GM23338 (cell line): ENCODE data around the gene RBM23. TPM values are rescaled to one million over a fixed set of nuclear protein-coding genes. Genes with fewer than 3 reads are reported as not detected.

ENCODE experiments used
- ATAC-seq: fragments of 200-7000 bp; cut with Tn5 transposase; 3 replicates; pipeline ENCODE4 v1.9.1; 2020
- DNase-seq: peaks from one replicate; pipeline ENCODE4 v3.0.0-alpha.2; 2015; ENCODE audit warnings: low spot score
- H2AFZ ChIP-seq: fragments of 200-600 bp; sonication (generic); 2 replicates; pipeline ENCODE4 v1.8.0; 2016; ENCODE audit warnings: antibody characterized with exemption, mild to moderate bottlenecking, moderate library complexity
- H3F3A ChIP-seq: fragments of 200-600 bp; sonication (generic); replicated peaks from 2 replicates; pipeline ENCODE4 v1.8.0; 2017; ENCODE audit warnings: antibody characterized with exemption, mixed run types, low read depth
- H3K27ac ChIP-seq: fragments of 200-600 bp; sonication (generic); 2 replicates; pipeline ENCODE4 v1.6.1; 2016; ENCODE audit warnings: low read depth
- H3K27me3 ChIP-seq: fragments of 200-600 bp; sonication (generic); 2 replicates; pipeline ENCODE4 v1.8.0; 2016; ENCODE audit warnings: mild to moderate bottlenecking, mixed run types, moderate library complexity; ENCODE audit not compliant: insufficient read depth
- H3K36me3 ChIP-seq: fragments of 200-600 bp; sonication (generic); 2 replicates; pipeline ENCODE4 v1.8.0; 2016; ENCODE audit warnings: mild to moderate bottlenecking; ENCODE audit not compliant: insufficient read depth
- H3K4me1 ChIP-seq: fragments of 200-600 bp; sonication (generic); 2 replicates; pipeline ENCODE4 v1.8.0; 2016; ENCODE audit warnings: mild to moderate bottlenecking, moderate library complexity; ENCODE audit not compliant: insufficient read depth
- H3K4me2 ChIP-seq: fragments of 200-600 bp; sonication (generic); 2 replicates; pipeline ENCODE4 v1.7.1; 2017; ENCODE audit warnings: mixed run types
- H3K4me3 ChIP-seq: fragments of 200-600 bp; sonication (generic); 2 replicates; pipeline ENCODE4 v1.6.1; 2016; ENCODE audit warnings: mixed run types
- H3K79me2 ChIP-seq: fragments of 200-600 bp; sonication (generic); replicated peaks from 2 replicates; pipeline ENCODE4 v1.8.0; 2017; ENCODE audit warnings: mild to moderate bottlenecking; ENCODE audit not compliant: insufficient read depth
- H3K9me2 ChIP-seq: fragments of 200-600 bp; sonication (generic); 2 replicates; pipeline ENCODE4 v1.8.0; 2017; ENCODE audit not compliant: insufficient read depth
- H4K20me1 ChIP-seq: fragments of 200-600 bp; sonication (generic); replicated peaks from 2 replicates; pipeline ENCODE4 v1.8.0; 2017; ENCODE audit warnings: mild to moderate bottlenecking; ENCODE audit not compliant: insufficient read depth
- H3K27ac Mint-ChIP-seq: 2 replicates; pipeline ENCODE4 v1.8.0; 2020; ENCODE audit warnings: inconsistent platforms, mild to moderate bottlenecking, moderate library complexity, mixed read lengths
- H3K27me3 Mint-ChIP-seq: 3 replicates; pipeline ENCODE4 v1.8.0; 2022; ENCODE audit warnings: low read depth, mild to moderate bottlenecking, moderate library complexity, mixed read lengths, inconsistent platforms; ENCODE audit not compliant: insufficient read depth, poor library complexity
- H3K36me3 Mint-ChIP-seq: 3 replicates; pipeline ENCODE4 v1.8.0; 2021; ENCODE audit warnings: low read depth, mild to moderate bottlenecking, inconsistent platforms, moderate library complexity, mixed read lengths
- H3K4me1 Mint-ChIP-seq: 3 replicates; pipeline ENCODE4 v1.8.0; 2020; ENCODE audit warnings: mild to moderate bottlenecking, inconsistent platforms, mixed read lengths
- H3K4me3 Mint-ChIP-seq: 3 replicates; pipeline ENCODE4 v1.8.0; 2021; ENCODE audit warnings: moderate library complexity, mild to moderate bottlenecking, inconsistent platforms, mixed read lengths
- H3K9me3 Mint-ChIP-seq: 3 replicates; pipeline ENCODE4 v1.8.0; 2020; ENCODE audit warnings: moderate library complexity, mild to moderate bottlenecking, inconsistent platforms, mixed read lengths
- CREB1 ChIP-seq: fragments of 250-450 bp; sonication (Bioruptor Pico); IDR thresholded peaks from 2 replicates; pipeline ENCODE4 v1.5.0; 2020; ENCODE audit warnings: low read depth, mild to moderate bottlenecking, moderate library complexity
- EZH2 ChIP-seq: fragments of 200-600 bp; sonication (generic); IDR thresholded peaks from one replicate; pipeline ENCODE4 v1.8.0; 2017; ENCODE audit warnings: antibody characterized with exemption, mild to moderate bottlenecking, low read depth; ENCODE audit not compliant: unreplicated experiment
- EZH2phosphoT487 ChIP-seq: fragments of 200-600 bp; sonication (generic); IDR thresholded peaks from one replicate; pipeline ENCODE4 v1.8.1; 2018; ENCODE audit warnings: antibody characterized with exemption; ENCODE audit not compliant: unreplicated experiment
- JUNB ChIP-seq: IDR thresholded peaks from one replicate; pipeline ENCODE4 v1.6.1; 2016; ENCODE audit warnings: antibody characterized with exemption; ENCODE audit not compliant: unreplicated experiment
- NANOG ChIP-seq: IDR thresholded peaks from 2 replicates; pipeline ENCODE4 v1.6.1; 2016; ENCODE audit warnings: antibody characterized with exemption, borderline replicate concordance
- ZNF114 ChIP-seq: fragments of 250-450 bp; sonication (Bioruptor Pico); IDR thresholded peaks from 2 replicates; pipeline ENCODE4 v1.5.0; 2020; ENCODE audit warnings: mild to moderate bottlenecking, moderate library complexity
- ZNF331 ChIP-seq: fragments of 250-450 bp; sonication (Bioruptor Pico); IDR thresholded peaks from 2 replicates; pipeline ENCODE4 v1.5.0; 2020; ENCODE audit warnings: low read depth, mild to moderate bottlenecking, moderate library complexity
- ZNF462 ChIP-seq: fragments of 250-450 bp; sonication (Bioruptor Pico); IDR thresholded peaks from 2 replicates; pipeline ENCODE4 v1.5.0; 2020; ENCODE audit warnings: mild to moderate bottlenecking, moderate library complexity
- polyA plus RNA-seq: library from polyadenylated mRNA; unstranded; fragments of >200 nt; fragmentation: Nextera tagmentation; extraction: Ambion mirVana; gene quantifications from 2 replicates; pipeline ENCODE4 v1.2.1, GENCODE V29; 2016
- total RNA-seq: library from RNA; depleted of rRNA; stranded (reverse); fragments of >200 nt; shearing (Covaris generic); gene quantifications from 2 replicates; pipeline ENCODE4 v1.2.3, GENCODE V29; 2014
- TF ChIP-seq, protein P1 (sequence below), 2 experiments: fragments of 200-600 bp in 1 of 2; sonication (generic) in 1 of 2; conservative IDR thresholded peaks; 2 replicates each; pipeline versions ENCODE4 v1.5.1 to v1.6.1; 2016 to 2017; ENCODE audit warnings: antibody characterized with exemption in 2 of 2, low read depth in 2 of 2, mild to moderate bottlenecking in 2 of 2, moderate library complexity in 1 of 2
- TF ChIP-seq, protein P2 (sequence below): IDR thresholded peaks from 2 replicates; pipeline ENCODE4 v1.6.1; 2016; ENCODE audit warnings: antibody characterized with exemption

Gene RBM23
- total and polyA plus RNA-seq, 2 experiments from 2014 or later = 14.4 to 52.8 TPM

DNA sequence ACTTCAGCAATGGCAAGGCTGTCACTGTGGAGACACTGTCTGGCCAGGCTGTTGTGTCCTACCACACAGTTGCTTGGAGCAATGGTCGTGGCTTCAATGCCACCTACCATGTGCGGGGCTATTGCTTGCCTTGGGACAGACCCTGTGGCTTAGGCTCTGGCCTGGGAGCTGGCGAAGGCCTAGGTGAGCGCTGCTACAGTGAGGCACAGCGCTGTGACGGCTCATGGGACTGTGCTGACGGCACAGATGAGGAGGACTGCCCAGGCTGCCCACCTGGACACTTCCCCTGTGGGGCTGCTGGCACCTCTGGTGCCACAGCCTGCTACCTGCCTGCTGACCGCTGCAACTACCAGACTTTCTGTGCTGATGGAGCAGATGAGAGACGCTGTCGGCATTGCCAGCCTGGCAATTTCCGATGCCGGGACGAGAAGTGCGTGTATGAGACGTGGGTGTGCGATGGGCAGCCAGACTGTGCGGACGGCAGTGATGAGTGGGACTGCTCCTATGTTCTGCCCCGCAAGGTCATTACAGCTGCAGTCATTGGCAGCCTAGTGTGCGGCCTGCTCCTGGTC, 43.1 kb downstream of the RBM23 start:
- no peak overlapping the region for H3K4me3 Mint-ChIP-seq
- H3K27me3 Mint-ChIP-seq = peaks cover 13% of the 10 kb centered on the region
- Histone ChIP-seq H3K27ac (no peak overlapping the region), H3K4me2 (no peak overlapping the region), H3K9me2 (no peaks in the 10 kb centered on the region), H3K4me3 (no peak overlapping the region), H3F3A (peaks cover 2% of the 10 kb centered on the region; the same call in 1 of the 2 replicates), H3K79me2 (no peaks in the 10 kb centered on the region), H4K20me1 (no peaks in the 10 kb centered on the region), H3K4me1 (peaks cover 6% of the 10 kb centered on the region), H3K27me3 (no peaks in the 10 kb centered on the region), H3K36me3 (no peaks in the 10 kb centered on the region), H2AFZ (no peak overlapping the region)
- H3K36me3 Mint-ChIP-seq = peaks cover 23% of the 10 kb centered on the region
- DNase-seq = no peak
- peaks cover 7% of the 10 kb centered on the region for H3K4me1 Mint-ChIP-seq
- no peak overlapping the region for H3K27ac Mint-ChIP-seq
- ATAC-seq = no peak
- no peak for TF ChIP-seq NANOG
- TF ChIP-seq EZH2phosphoT487 = no peak
- H3K9me3 Mint-ChIP-seq = no peaks in the 10 kb centered on the region

GRCh38 chr14:22875003-22875747, 43.8 kb downstream of the RBM23 start:
- H3K9me3 Mint-ChIP-seq = no peaks in the 10 kb centered on the region
- H3K36me3 ChIP-seq = no peaks in the 10 kb centered on the region
- no peak overlapping the region for H3K27ac Mint-ChIP-seq
- no peak for ATAC-seq
- H3K79me2 ChIP-seq = no peaks in the 10 kb centered on the region
- no peaks in the 10 kb centered on the region for H3K9me2 ChIP-seq
- no peak for DNase-seq
- no peaks in the 10 kb centered on the region for H3K27me3 ChIP-seq
- H3F3A ChIP-seq = peaks cover 7% of the 10 kb centered on the region; the same call in 1 of the 2 replicates
- peaks cover 13% of the 10 kb centered on the region for H3K4me1 Mint-ChIP-seq
- H2AFZ ChIP-seq = no peak overlapping the region
- no peak overlapping the region for H3K4me2 ChIP-seq
- peaks cover 23% of the 10 kb centered on the region for H3K36me3 Mint-ChIP-seq
- no peaks in the 10 kb centered on the region for H4K20me1 ChIP-seq
- H3K27ac ChIP-seq = no peak overlapping the region
- H3K4me3 ChIP-seq = no peak overlapping the region
- H3K4me3 Mint-ChIP-seq = no peak overlapping the region
- peaks cover 13% of the 10 kb centered on the region for H3K4me1 ChIP-seq
- H3K27me3 Mint-ChIP-seq = peaks cover 20% of the 10 kb centered on the region
- TF ChIP-seq ZNF331 (no peak), ZNF462 (CRISPR knock-in tag) (no peak), CREB1 (no peak), EZH2 (no peak), ZNF114 (no peak), JUNB (no peak)
- TF ChIP-seq, protein P1, sequence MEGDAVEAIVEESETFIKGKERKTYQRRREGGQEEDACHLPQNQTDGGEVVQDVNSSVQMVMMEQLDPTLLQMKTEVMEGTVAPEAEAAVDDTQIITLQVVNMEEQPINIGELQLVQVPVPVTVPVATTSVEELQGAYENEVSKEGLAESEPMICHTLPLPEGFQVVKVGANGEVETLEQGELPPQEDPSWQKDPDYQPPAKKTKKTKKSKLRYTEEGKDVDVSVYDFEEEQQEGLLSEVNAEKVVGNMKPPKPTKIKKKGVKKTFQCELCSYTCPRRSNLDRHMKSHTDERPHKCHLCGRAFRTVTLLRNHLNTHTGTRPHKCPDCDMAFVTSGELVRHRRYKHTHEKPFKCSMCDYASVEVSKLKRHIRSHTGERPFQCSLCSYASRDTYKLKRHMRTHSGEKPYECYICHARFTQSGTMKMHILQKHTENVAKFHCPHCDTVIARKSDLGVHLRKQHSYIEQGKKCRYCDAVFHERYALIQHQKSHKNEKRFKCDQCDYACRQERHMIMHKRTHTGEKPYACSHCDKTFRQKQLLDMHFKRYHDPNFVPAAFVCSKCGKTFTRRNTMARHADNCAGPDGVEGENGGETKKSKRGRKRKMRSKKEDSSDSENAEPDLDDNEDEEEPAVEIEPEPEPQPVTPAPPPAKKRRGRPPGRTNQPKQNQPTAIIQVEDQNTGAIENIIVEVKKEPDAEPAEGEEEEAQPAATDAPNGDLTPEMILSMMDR (conservative IDR thresholded peaks at IDR 0.05; ENCODE audit: low read depth in 2 of 2) = no peak
- TF ChIP-seq, protein P2, sequence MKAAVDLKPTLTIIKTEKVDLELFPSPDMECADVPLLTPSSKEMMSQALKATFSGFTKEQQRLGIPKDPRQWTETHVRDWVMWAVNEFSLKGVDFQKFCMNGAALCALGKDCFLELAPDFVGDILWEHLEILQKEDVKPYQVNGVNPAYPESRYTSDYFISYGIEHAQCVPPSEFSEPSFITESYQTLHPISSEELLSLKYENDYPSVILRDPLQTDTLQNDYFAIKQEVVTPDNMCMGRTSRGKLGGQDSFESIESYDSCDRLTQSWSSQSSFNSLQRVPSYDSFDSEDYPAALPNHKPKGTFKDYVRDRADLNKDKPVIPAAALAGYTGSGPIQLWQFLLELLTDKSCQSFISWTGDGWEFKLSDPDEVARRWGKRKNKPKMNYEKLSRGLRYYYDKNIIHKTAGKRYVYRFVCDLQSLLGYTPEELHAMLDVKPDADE = no peak
